Esophagus (tissue), 2 donors: Measurements from ENCODE around the gene KCNV2. TPM values are rescaled to one million over a fixed set of nuclear protein-coding genes. Genes with fewer than 3 reads are reported as not detected.
A peak's percentile ranks its signal among the peaks of the same experiment; 100 is the strongest.

Experiments used
- H3K27ac ChIP-seq, 2 donors: one replicate each; pipeline ENCODE4 v1.5.1; 2013; ENCODE audit warnings: low read depth in 2 of 2, mild to moderate bottlenecking in 2 of 2, inconsistent platforms in 1 of 2, low read length in 1 of 2, moderate library complexity in 1 of 2
- H3K27me3 ChIP-seq, 2 donors: one replicate each; pipeline ENCODE4 v1.6.1; 2013; ENCODE audit warnings: low read length in 2 of 2, control low read depth in 1 of 2, mild to moderate bottlenecking in 1 of 2; ENCODE audit not compliant: insufficient read depth in 2 of 2, control insufficient read depth in 1 of 2
- H3K36me3 ChIP-seq, 2 donors: one replicate each; pipeline ENCODE4 v1.6.1; 2013; ENCODE audit warnings: low read length in 1 of 2; ENCODE audit not compliant: control insufficient read depth in 2 of 2, insufficient read depth in 2 of 2
- H3K4me1 ChIP-seq, 2 donors: one replicate each; pipeline ENCODE4 v1.6.1; 2013; ENCODE audit warnings: low read length in 1 of 2; ENCODE audit not compliant: control insufficient read depth in 2 of 2, insufficient read depth in 2 of 2
- H3K4me3 ChIP-seq, 2 donors: one replicate each; pipeline ENCODE4 v1.5.1; 2013; ENCODE audit warnings: low read length in 2 of 2, mild to moderate bottlenecking in 2 of 2, low read depth in 1 of 2, moderate library complexity in 1 of 2
- H3K9me3 ChIP-seq, 2 donors: one replicate each; pipeline ENCODE4 v1.6.1; 2013; ENCODE audit warnings: mild to moderate bottlenecking in 2 of 2, low read depth in 1 of 2, low read length in 1 of 2, moderate library complexity in 1 of 2; ENCODE audit not compliant: control insufficient read depth in 2 of 2, insufficient read depth in 1 of 2
- WGBS, 2 donors: extraction: QIAGEN DNeasy Blood & Tissue Kit; methylation state at CpG; one replicate each; pipeline ENCODE4 v1.1.7; 2013; 5-methylcytosine and 5-hydroxymethylcytosine counted together
- polyA plus RNA-seq, 2 donors: library from polyadenylated mRNA; stranded (reverse); fragments of 200-250 nt; gene quantifications; one replicate each; pipeline ENCODE4 v1.2.3, GENCODE V29; 2013
- donor health status: healthy with polysubstance abuse.
- donor health status: Bipolar disorder and iron deficiency.

The KCNV2 gene
- polyA plus RNA-seq, 2 donors, result not detected

DNA sequence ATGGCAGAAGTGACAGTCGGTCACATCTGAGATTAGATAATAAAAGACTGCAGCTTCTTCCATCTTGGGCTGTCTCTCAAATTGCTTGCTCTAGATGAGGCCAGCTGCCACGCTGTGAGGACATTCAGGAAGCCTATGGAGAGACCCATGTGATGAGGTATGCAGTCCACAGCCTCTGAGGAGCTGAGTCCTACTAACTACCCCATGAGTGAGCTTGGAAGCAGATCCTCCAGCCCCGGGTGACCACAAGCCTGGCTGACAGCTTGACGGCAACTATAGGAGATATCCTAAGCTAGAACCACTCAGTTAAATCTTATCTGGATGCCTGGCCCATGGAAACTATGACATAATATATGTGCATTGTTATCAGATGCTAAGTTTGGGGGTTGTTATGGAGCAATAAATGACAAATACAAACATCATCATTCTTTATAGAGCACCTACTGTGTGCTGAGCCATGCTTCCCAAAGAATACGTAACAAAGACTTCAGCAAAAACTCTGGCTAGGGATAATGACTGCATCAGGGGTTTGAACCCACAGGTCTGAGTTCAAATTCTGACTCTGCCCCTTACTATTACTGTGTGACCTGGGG lies 26.7 kb downstream of the KCNV2 start:
- no peak overlapping the region for H3K27ac ChIP-seq
- no peaks in the 10 kb centered on the region for H3K36me3 ChIP-seq
- 92 to 93% methylated on average over 5 of the region's 5 CpGs for WGBS, 2 donors
- no peaks in the 10 kb centered on the region for H3K27me3 ChIP-seq
- H3K4me3 ChIP-seq, result no peak overlapping the region
- no peaks in the 10 kb centered on the region for H3K9me3 ChIP-seq
- H3K4me1 ChIP-seq, result no peaks in the 10 kb centered on the region

DNA sequence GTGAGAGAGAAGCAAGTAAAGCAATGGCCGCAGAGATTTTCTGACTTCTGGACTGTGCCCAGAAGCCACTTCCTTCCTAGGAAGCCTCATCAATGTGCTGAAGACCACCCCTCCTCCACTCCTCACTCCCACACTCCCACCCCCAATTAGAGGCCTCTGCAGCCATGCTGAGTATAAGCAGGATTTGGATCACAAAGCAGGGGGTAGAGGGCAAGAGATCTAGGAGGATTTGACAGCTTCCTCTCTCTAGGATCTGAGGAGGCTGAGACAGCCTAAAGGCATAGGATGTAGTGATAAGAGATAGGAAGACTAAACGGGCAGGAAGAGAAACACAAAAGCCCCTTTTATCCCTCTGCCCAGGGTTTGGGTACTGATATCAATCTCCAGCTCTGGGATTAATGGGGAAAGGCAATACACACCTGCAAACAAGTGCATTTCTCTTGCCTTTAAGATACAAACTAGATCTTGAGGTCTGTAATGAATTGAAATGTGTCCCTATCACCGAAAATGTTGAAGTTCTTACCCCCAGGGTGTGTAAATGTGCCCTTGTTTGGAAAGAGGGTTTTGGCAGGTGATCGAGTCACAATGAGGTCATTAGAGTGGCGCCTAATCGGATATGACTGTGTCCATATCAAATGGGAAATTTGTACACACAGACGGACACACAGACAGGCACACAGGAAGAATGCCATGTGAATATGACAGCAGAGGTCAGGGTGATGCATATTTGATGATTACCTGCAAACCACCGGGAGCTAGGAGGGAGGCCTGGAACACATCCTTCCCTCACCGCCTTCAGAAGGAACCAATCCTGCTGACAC lies 28.5 kb downstream of the KCNV2 start:
- no peaks in the 10 kb centered on the region for H3K9me3 ChIP-seq
- no peaks in the 10 kb centered on the region for H3K27me3 ChIP-seq
- 79 to 82% methylated on average over 9 of the region's 9 CpGs for WGBS, 2 donors
- no peak overlapping the region for H3K27ac ChIP-seq
- H3K4me3 ChIP-seq, result no peak overlapping the region
- H3K4me1 ChIP-seq, result no peaks in the 10 kb centered on the region
- no peaks in the 10 kb centered on the region for H3K36me3 ChIP-seq

DNA sequence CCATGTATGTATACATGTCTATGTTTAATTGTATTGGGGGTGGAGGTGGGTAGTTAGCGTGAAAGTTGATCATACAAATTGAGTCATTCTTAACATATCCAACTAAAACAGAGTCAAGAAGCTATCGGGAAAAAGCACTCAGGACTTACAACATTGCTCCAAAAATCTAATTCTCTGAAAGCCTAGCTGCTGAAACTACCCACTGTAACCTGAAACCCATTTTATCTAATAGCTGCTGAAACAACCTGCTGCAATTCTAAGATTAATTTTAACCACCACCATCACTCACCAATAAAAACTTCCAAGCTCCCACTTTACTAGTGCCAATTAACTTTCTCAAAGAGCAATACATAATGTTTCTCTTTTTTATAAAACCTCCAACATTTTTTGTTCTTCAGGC lies 32.2 kb downstream of the KCNV2 start:
- Histone ChIP-seq H3K27ac (no peak overlapping the region), H3K4me3 (no peak overlapping the region), H3K9me3 (no peaks in the 10 kb centered on the region), H3K36me3 (no peaks in the 10 kb centered on the region), H3K27me3 (no peaks in the 10 kb centered on the region), H3K4me1 (no peaks in the 10 kb centered on the region)
- WGBS, 2 donors, result 98 to 100% methylated on average over 2 of the region's 2 CpGs

DNA sequence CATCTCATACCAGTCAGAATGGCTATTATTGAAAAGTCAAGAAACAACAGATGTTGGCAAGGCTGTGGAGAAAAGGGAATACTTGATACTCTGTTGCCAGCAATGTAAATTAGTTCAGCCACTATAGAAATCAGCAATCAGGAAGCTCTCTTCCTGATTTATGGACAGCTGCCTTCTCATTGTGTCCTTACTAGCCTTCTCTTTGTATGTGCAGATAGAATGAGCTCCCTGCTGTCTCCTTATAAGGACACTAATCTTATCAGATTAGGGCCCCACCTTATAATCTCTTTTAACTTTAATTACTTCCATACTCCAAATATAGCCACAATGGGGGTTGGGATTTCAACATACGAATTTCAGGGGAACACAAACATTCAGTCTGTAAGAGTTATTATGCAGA lies 38.0 kb downstream of the KCNV2 start:
- H3K9me3 ChIP-seq, result no peaks in the 10 kb centered on the region
- no peaks in the 10 kb centered on the region for H3K4me1 ChIP-seq
- 79 to 86% methylated on average over 1 of the region's 1 CpG for WGBS, 2 donors
- no peak overlapping the region for H3K27ac ChIP-seq
- H3K36me3 ChIP-seq, result no peaks in the 10 kb centered on the region
- H3K4me3 ChIP-seq, result no peak overlapping the region
- no peaks in the 10 kb centered on the region for H3K27me3 ChIP-seq

DNA sequence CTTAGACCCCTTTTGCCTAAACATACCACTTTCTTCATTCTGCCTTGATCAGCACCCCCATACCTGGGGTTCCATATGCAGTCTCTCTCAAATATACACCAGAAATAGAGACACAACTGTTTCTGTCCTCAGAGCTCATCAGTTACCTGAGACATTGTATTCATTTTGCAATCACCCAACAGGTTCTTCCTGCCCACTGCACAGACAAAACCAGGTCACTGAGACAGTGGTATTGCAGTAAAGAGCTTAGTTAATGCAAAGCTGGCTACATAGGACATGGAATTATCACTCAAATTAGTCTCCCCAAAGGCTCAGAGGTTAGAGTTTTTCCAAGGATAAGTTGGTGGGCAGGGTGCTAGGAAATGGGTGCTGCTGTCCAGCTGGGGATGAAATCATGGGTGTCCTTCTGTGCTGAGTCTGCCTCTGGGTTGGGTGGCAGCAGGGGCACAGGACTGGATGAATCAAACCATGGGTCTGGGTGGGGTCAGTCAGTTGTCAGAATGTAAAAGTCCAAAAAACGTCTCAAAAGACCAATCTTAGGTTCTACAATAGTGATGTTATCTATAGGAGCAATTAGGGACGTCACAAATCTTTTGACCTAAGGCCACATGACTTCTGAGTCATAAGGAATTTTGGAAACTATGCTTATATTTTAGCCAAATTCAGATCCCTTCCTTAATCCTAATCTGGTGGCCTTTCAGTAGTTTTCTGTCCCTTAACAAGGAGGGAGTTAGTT lies 41.0 kb downstream of the KCNV2 start:
- Histone ChIP-seq H3K27me3 (no peaks in the 10 kb centered on the region), H3K27ac (peak overlapping the region in 1 of 2 donors; percentile 15), H3K4me3 (no peak overlapping the region), H3K4me1 (no peaks in the 10 kb centered on the region), H3K9me3 (no peaks in the 10 kb centered on the region), H3K36me3 (no peaks in the 10 kb centered on the region)
- WGBS, 2 donors, result 53 to 55% methylated on average over 2 of the region's 2 CpGs

DNA sequence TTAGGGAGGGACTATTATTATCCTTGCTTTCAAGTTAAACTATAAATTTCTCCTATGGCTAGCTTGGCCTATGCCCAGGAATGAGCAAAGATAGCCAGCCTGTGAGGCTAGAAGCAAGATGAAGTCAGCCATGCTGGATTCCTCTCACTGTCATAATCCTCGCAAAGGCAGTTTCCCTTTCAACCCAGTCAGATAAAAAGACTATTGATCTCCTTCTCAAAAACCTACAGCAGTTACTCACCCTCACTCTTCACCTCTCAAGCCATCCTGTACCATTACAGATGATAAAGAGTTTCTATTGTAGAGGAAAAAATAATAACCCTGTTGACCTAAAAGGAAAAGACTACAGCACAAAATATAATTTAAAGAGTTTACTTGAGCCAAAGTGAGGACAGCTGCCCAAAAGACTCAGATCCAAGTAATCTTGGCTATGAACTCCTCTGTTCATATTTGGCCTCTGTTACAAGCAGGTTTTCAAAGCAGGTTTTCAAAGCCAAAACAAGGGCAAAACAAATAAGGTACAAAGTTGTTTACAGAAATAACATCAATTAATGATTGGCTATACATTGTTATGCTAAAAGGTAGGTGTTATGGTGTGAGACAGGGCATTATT lies 41.7 kb downstream of the KCNV2 start:
- Histone ChIP-seq H3K4me1 (no peaks in the 10 kb centered on the region), H3K9me3 (no peaks in the 10 kb centered on the region), H3K27ac (no peak overlapping the region), H3K27me3 (no peaks in the 10 kb centered on the region), H3K4me3 (no peak overlapping the region), H3K36me3 (no peaks in the 10 kb centered on the region)
- 0 to 27% methylated on average over 1 of the region's 1 CpG for WGBS, 2 donors

DNA sequence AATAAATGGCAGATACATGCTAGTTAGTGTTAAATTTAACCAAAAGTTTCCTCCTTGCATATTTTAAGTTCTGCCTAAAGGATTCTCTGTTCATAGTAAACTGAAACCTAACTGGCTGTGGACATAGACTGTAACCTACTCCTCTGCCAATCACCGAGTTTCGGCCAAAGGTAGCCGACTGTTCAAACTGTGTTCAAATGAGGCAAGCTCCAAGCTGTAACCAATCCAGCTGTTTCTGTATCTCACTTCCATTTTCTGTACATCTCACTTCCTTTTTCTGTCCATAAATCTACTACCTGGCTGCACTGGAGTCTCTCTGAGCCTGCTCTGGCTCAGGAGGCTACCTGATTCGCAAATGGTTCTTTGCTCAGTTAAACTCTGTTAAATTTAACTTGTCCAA lies 44.1 kb downstream of the KCNV2 start:
- H3K4me3 ChIP-seq, result no peak overlapping the region
- no peaks in the 10 kb centered on the region for H3K36me3 ChIP-seq
- no peaks in the 10 kb centered on the region for H3K27me3 ChIP-seq
- no peak overlapping the region for H3K27ac ChIP-seq
- no peaks in the 10 kb centered on the region for H3K9me3 ChIP-seq
- 82 to 94% methylated on average over 4 of the region's 4 CpGs for WGBS, 2 donors
- no peaks in the 10 kb centered on the region for H3K4me1 ChIP-seq

DNA sequence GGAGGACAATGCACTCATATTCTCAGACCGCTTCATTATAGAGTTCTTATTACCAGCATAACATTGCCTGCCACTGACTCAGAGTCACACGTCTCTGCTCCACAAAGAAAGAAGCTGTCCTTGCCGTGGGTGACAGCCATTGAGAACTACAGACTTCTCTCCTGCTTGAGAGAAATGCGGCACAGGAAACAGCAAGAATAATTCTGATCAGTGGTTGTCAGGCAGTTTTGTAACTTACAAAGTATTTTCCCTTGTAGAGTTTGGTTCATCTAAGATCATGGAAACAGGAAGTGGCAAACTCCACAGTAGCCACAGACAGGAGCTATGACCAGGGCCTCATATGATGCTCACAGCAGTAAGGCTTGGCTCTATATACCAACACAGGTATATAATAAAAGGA lies 47.0 kb downstream of the KCNV2 start:
- Histone ChIP-seq H3K9me3 (no peaks in the 10 kb centered on the region), H3K4me1 (no peaks in the 10 kb centered on the region), H3K36me3 (peaks cover 0 to 3% of the 10 kb centered on the region in 2 donors), H3K27ac (no peak overlapping the region), H3K27me3 (no peaks in the 10 kb centered on the region), H3K4me3 (no peak overlapping the region)
- 76 to 80% methylated on average over 4 of the region's 4 CpGs for WGBS, 2 donors

DNA sequence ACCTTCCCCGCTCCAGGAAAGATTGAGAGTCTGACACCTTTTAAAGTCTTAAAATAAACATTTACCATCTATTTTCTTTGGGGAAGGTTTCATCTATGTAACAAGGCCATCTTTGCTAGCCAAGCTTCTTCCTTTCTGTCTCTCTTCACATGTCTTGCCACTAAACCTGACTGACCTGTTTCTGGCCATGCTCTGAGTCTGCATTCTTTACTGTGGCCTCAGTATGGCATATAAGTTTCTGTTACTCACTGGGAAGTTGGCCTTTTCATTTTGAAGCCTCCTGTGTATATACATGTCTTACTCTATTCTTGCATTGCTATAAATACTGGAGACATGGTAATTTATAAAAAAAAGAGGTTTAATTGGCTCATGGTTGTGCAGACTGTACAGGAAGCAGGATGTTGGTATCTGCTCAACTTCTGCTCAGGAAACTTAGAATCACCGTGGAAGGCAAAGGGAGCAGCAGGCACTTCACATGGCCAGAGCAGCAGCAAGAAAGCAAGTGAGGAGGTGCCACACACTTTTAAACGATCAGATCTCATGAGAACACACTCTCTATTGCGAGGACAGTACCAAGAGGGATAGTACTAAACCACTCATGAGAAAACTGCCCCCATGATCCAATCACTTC lies 48.1 kb downstream of the KCNV2 start:
- peaks cover 2 to 6% of the 10 kb centered on the region in 2 donors for H3K36me3 ChIP-seq
- WGBS, 2 donors, result 69 to 79% methylated on average over 4 of the region's 4 CpGs
- no peaks in the 10 kb centered on the region for H3K9me3 ChIP-seq
- H3K27ac ChIP-seq, result peak overlapping the region; percentile 38 to 65
- no peaks in the 10 kb centered on the region for H3K27me3 ChIP-seq
- H3K4me3 ChIP-seq, result no peak overlapping the region
- no peaks in the 10 kb centered on the region for H3K4me1 ChIP-seq
